Ascending aorta (tissue), 2 donors: Measurements from ENCODE around the gene RNASE9. TPM values are rescaled to one million over a fixed set of nuclear protein-coding genes. Genes with fewer than 3 reads are reported as not detected.
"Not testable (repeated sequence)": the region's sequence is repeated elsewhere in the genome, so short reads cannot be mapped to it uniquely, and the experiment has no call there.

Source experiments
- DNase-seq, 2 donors: peaks; one replicate each; pipeline ENCODE4 v3.0.0-alpha.2; 2019; ENCODE audit warnings: low spot score in 2 of 2
- H3K27ac ChIP-seq, 2 donors: fragments of 200-600 bp; sonication (generic); one replicate each; pipeline ENCODE4 v1.5.1; 2016 to 2017; ENCODE audit warnings: mild to moderate bottlenecking in 1 of 2
- H3K27me3 ChIP-seq: fragments of 200-600 bp; sonication (generic); one replicate; pipeline ENCODE4 v1.5.1; 2017
- H3K36me3 ChIP-seq, 2 donors: fragments of 200-600 bp; sonication (generic); one replicate each; pipeline ENCODE4 v1.5.1; 2016
- H3K4me1 ChIP-seq, 2 donors: fragments of 200-600 bp; sonication (generic); one replicate each; pipeline ENCODE4 v1.5.1; 2016 to 2017; ENCODE audit warnings: mild to moderate bottlenecking in 1 of 2
- H3K4me3 ChIP-seq, 2 donors: fragments of 200-600 bp; sonication (generic); one replicate each; pipeline ENCODE4 v1.5.1; 2016 to 2017; ENCODE audit warnings: mild to moderate bottlenecking in 1 of 2
- H3K9me3 ChIP-seq, 2 donors: fragments of 200-600 bp; sonication (generic); one replicate each; pipeline ENCODE4 v1.5.1; 2016
- intact Hi-C: fragments of 100-400 bp; cut with DNase I; formaldehyde crosslinking; loops from one replicate; pipeline ENCODE4 v1.15.1; 2023
- total RNA-seq: library from RNA; depleted of rRNA; stranded (reverse); fragments of >200 nt; gene quantifications from one replicate; pipeline ENCODE4 v1.1.0, GENCODE V29; 2016
- TF ChIP-seq, protein P1 (sequence below), 3 experiments: fragments of 200-600 bp in 2 of 3; fragments of 450-650 bp in 1 of 3; sonication (generic) in 2 of 3; IDR thresholded peaks; one replicate each; pipeline ENCODE4 v1.5.1; 2016 to 2019; ENCODE audit warnings: antibody characterized with exemption in 3 of 3, mild to moderate bottlenecking in 1 of 3, moderate library complexity in 1 of 3

Gene RNASE9
- total RNA-seq, 1 donor from 2014 or later, result not detected

DNA sequence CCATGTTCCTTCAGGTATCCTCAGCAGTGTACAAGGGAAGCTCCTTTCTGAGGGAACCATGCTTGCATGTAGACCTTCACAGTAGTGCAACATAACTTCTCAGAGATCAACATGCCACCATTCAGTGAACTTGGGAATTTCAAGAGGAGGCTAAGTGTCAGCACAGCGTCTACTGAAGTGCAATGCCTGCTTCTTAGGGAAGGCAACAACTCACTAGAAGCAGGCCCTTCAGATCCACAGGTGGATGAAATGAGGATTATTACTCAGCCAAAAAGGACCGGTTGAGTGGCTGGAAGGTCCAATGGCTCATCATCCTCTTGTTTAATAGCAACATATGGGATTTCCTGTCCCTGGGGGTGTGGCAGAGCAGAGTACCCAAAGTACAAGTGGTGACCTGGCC, 36.8 kb downstream of the RNASE9 start:
- Histone ChIP-seq H3K9me3 (no peaks in the 10 kb centered on the region), H3K4me1 (no peaks in the 10 kb centered on the region), H3K27ac (no peak overlapping the region), H3K4me3 (no peak overlapping the region), H3K36me3 (no peaks in the 10 kb centered on the region), H3K27me3 (no peaks in the 10 kb centered on the region)
- intact Hi-C loops, result no loop called here
- TF ChIP-seq, protein P1, sequence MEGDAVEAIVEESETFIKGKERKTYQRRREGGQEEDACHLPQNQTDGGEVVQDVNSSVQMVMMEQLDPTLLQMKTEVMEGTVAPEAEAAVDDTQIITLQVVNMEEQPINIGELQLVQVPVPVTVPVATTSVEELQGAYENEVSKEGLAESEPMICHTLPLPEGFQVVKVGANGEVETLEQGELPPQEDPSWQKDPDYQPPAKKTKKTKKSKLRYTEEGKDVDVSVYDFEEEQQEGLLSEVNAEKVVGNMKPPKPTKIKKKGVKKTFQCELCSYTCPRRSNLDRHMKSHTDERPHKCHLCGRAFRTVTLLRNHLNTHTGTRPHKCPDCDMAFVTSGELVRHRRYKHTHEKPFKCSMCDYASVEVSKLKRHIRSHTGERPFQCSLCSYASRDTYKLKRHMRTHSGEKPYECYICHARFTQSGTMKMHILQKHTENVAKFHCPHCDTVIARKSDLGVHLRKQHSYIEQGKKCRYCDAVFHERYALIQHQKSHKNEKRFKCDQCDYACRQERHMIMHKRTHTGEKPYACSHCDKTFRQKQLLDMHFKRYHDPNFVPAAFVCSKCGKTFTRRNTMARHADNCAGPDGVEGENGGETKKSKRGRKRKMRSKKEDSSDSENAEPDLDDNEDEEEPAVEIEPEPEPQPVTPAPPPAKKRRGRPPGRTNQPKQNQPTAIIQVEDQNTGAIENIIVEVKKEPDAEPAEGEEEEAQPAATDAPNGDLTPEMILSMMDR (IDR thresholded peaks at IDR 0.05), result no peak
- no peak for DNase-seq

DNA sequence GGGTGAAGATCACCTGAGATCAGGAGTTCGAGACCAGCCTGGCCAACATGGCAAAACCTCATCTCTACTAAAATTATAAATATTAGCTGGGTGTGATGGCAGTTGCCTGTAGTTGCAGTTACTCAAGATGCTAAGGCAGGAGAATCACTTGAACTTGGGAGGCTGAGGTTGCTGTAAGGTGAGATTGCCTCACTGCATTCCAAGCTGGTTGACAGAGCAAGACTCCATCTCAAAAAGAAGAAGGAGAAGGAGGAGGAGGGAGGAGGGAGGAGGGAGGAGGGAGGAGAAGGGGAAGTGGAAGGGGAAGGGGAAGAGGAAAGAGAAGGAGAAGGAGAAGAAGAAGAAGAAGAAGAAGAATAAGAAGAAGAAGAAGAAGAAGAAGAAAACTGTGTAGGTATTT, 38.5 kb downstream of the RNASE9 start:
- H3K36me3 ChIP-seq, result no peaks in the 10 kb centered on the region
- H3K9me3 ChIP-seq, result no peaks in the 10 kb centered on the region
- no peak overlapping the region for H3K27ac ChIP-seq
- TF ChIP-seq, protein P1 (IDR thresholded peaks at IDR 0.05), result no peak
- intact Hi-C loops, result no loop called here
- no peaks in the 10 kb centered on the region for H3K27me3 ChIP-seq
- no peaks in the 10 kb centered on the region for H3K4me1 ChIP-seq
- DNase-seq, result no peak
- no peak overlapping the region for H3K4me3 ChIP-seq

DNA sequence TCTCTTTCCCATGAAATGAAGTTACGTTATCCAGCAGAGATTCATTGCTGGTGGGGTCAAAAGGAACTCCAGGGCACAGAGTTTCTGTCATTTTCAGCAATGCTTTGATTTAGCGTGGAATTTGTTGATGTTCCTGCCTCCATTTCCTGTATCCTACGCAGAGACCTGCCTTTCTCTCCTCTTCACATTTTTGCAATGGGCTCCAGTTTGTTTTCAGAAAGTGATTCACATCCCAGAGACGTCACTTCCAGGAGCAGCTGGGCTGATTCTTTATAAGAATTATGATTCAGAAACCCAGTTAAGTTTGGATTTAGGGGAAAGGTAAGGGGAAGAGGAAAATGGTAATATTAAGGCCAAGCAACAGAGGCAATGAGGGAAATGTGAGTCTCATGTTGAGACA, 43.9 kb downstream of the RNASE9 start:
- no peak for DNase-seq
- Histone ChIP-seq H3K27ac (peak overlapping the region in 1 of 2 donors; percentile 45), H3K36me3 (no peaks in the 10 kb centered on the region), H3K4me3 (no peak overlapping the region), H3K27me3 (no peaks in the 10 kb centered on the region), H3K4me1 (no peaks in the 10 kb centered on the region), H3K9me3 (no peaks in the 10 kb centered on the region)
- intact Hi-C loops, result no loop called here
- TF ChIP-seq, protein P1 (IDR thresholded peaks at IDR 0.05), result no peak

DNA sequence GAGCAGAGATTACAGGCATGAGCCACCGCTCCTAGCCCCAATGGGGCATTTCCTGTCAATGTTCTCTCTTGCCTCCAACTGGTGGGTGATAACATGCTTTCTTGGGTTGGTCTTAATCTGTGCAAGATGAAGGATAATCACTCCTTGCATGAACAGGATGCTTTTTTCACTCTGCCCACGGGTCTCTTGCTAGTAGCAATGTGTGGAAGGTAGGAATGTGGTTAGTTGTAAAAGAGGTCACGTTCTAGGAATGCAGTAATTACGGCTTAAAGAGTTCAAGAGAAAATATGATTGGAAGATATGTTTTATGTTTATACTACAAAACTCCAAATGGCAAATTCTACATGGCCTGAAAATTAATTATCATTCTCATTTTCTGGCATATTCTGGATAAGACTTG, 45.0 kb downstream of the RNASE9 start:
- H3K27ac ChIP-seq, result no peak overlapping the region
- no peaks in the 10 kb centered on the region for H3K9me3 ChIP-seq
- no peaks in the 10 kb centered on the region for H3K27me3 ChIP-seq
- no peak for DNase-seq
- H3K36me3 ChIP-seq, result no peaks in the 10 kb centered on the region
- TF ChIP-seq, protein P1 (IDR thresholded peaks at IDR 0.05), result no peak
- H3K4me1 ChIP-seq, result no peaks in the 10 kb centered on the region
- intact Hi-C loops, result no loop called here
- no peak overlapping the region for H3K4me3 ChIP-seq

DNA sequence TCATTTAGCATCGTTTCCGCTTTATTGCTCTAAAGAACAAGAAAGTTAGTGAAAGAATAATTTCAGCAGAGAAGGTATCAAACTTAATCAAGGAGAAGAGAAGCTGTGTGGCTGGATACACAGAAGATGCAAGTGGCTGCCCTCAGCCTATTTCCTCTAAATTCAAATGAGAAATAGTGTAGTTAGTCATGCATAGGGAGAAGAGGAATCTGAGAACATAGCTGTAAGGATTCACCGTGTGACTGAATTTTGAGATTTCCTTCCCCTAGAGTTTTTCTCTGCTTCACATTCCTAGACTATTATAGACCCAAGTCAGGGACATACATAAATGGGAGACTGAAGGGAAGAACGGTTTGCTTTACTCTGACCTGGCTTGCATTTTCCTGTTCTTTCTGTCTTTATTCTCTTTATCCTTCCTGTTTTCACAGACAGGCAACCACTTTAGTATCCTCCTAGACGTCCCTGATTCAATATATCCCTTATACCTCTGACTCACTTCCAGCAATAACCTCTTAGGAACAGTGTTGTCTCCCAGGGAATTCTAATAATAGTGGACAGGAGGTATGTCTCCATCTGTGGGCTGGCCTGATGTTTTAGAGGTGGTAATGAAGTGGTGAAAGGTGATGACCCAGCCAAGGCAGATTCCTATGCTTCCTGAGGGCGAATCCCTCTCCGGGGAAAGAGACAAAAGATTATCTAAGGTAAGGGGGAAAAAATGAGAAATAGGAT, 48.5 kb downstream of the RNASE9 start:
- H3K9me3 ChIP-seq, result no peaks in the 10 kb centered on the region
- H3K36me3 ChIP-seq, result no peaks in the 10 kb centered on the region
- no peak overlapping the region for H3K4me3 ChIP-seq
- intact Hi-C loops, result no loop called here
- no peak overlapping the region for H3K27ac ChIP-seq
- no peaks in the 10 kb centered on the region for H3K27me3 ChIP-seq
- H3K4me1 ChIP-seq, result no peaks in the 10 kb centered on the region
- TF ChIP-seq, protein P1 (IDR thresholded peaks at IDR 0.05), result no peak
- no peak for DNase-seq

DNA sequence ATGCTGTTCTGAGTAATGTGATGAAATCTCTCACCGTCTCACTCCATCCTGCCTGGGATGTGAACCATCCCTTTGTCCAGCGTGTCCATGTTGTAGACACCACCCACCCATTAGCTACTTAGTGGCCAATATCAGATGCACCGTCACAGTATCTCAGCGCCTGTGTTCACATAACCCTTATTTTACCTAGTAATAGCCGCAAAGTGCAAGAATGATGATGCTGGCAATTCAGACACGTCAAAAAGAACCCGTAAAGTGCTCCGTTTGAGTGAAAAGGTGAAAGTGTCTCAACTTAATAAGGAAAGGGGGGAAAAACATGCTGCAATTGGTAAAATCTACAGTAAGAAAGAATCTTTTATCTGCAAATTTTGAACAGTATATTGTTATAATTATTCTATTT, 52.5 kb downstream of the RNASE9 start:
- Histone ChIP-seq H3K9me3 (no peaks in the 10 kb centered on the region), H3K4me3 (no peak overlapping the region), H3K27ac (no peak overlapping the region), H3K27me3 (no peaks in the 10 kb centered on the region), H3K36me3 (no peaks in the 10 kb centered on the region), H3K4me1 (no peaks in the 10 kb centered on the region)
- TF ChIP-seq, protein P1 (IDR thresholded peaks at IDR 0.05), result no peak
- no peak for DNase-seq
- intact Hi-C loops, result no loop called here

DNA sequence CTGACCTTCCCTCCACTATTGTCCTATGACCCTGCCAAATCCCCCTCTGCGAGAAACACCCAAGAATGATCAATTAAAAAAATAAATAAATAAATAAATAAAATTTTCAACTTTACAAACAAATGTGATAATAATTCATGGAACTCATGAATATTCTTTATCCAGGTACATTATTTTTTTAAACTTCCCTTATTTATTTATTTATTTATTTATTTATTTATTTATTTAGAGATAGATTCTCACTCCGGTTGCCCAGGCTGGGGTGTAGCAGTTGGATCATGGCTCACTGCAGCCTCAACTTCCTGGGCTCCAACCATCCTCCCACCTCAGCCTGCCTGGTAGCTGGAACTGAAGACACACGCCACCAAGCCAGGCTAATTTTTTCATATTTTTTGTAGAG, 53.3 kb downstream of the RNASE9 start:
- H3K4me3 ChIP-seq, intact Hi-C loops, H3K27ac ChIP-seq, DNase-seq, H3K36me3 ChIP-seq, H3K27me3 ChIP-seq, H3K9me3 ChIP-seq, H3K4me1 ChIP-seq: not testable (repeated sequence)

DNA sequence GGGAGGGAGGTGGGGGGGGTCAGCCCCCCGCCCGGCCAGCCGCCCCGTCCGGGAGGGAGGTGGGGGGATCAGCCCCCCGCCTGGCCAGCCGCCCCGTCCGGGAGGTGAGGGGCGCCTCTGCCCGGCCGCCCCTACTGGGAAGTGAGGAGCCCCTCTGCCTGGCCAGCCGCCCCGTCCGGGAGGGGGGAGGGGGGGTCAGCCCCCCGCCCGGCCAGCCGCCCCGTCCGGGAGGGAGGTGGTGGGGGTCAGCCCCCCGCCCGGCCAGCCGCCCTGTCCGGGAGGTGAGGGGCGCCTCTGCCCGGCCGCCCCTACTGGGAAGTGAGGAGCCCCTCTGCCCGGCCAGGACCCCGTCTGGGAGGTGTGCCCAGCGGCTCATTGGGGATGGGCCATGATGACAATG, 54.1 kb downstream of the RNASE9 start:
- H3K9me3 ChIP-seq, H3K36me3 ChIP-seq, H3K27ac ChIP-seq, H3K4me1 ChIP-seq, H3K4me3 ChIP-seq, DNase-seq, intact Hi-C loops, H3K27me3 ChIP-seq: not testable (repeated sequence)
